ENCODE results near the gene SPACA4.

SPACA4 gene

GRCh38 chr19:48635966-48636858 lies 29.7 kb downstream of the SPACA4 start:
- peak; percentile 51 for DNase-seq

DNA sequence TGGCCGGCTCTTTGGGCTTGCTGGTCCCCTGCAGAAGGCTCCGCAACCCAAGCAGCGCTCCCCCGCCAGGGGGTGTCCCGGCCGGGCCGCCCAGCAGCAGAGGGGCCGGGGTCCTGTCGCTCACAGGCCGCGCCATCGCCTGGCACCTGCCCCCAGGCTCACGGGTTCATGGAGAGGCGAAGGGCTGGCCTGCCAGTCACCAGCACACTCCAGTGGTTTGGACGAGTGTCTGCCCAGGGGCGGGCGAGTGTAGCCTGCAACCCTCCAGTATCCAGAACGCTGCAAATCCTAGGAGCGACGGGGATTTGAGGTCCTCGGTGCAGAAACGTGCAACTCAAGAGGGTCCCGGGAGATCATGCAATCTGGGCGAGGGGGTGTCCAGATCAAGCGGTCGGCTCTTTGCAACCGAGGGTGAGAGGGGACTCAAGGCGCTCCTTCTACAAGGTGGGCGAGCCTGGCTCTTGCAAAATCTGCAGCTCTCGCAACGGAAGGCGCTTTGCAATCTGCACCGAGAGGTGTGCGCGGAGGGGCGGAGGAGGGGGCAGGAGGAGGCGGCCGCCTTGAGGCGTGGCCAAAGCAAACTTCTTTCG lies 30.4 kb downstream of the SPACA4 start, which contains the start of gene DBP:
DBP (minus strand) TSS at position 521 of the 590 bp plus-strand sequence; CDS start at position 136, 385 bp downstream.
- DNase-seq: peak; percentile 28

DNA sequence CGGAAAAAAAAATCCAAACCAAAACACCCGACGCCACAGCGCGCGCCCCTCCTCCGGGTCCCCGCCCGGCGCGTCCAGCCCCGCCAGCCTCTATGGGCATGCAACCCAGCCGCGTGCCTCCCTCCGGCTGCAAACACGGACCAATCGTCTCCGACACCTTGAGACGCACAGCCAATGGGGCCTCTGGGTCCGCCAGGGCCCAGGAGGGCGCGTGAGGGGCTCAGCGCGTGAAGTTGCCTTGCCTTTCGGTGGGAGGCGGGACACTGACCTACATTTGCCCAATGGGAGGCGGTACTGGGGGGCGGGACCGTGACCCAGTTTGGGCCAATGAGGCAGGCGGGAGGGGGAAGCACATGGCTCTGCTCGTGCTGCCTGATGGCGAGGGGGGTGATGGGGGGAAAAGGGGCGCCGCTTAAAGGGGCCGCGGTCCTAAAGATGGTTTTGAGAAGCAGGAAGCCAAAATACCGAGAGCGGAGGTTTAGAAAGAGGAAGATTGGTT lies 31.0 kb downstream of the SPACA4 start:
- peak; percentile 99 for DNase-seq

DNA sequence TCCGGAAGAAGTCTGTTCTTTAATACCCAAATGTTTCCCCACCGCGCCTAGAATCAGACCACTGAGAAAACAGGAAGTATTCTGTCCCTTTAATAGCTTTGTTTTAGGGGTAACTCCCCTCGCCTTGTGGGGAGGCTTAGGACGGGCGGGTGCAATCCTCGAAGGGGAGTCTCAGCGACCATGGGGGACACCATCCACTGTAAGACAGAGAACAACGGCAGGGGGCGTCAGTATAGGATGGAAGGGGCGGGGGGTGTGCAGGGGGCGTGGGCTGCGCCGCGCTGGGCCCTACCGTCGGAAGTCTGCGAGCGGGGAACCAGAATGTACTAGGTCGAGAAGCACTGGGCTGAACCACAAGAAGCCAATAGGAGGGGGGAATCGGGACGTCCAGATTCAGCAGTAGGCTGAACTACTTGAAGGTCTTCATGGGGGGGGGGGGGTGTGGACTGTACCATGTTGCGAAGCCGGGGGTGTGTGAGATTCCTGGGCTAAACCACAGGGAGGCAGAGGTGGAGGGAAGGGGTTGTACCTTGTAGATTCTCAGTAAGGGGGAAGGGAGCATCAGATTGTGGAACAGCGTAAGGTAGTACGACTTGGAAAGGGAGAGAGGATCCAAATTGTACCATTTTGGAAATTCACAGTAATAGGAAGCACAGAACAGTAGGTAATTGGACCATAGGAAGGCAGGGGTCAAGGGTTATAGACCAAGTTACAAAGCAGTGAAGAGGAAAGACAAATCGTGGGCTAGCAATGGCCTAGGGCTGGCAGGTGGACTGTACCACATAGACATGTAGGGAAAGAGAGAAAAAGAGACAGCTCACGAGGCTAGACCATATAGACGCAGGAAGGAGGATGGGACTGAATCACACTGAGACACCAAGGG lies 31.6 kb downstream of the SPACA4 start:
- DNase-seq: peak; percentile 91

DNA sequence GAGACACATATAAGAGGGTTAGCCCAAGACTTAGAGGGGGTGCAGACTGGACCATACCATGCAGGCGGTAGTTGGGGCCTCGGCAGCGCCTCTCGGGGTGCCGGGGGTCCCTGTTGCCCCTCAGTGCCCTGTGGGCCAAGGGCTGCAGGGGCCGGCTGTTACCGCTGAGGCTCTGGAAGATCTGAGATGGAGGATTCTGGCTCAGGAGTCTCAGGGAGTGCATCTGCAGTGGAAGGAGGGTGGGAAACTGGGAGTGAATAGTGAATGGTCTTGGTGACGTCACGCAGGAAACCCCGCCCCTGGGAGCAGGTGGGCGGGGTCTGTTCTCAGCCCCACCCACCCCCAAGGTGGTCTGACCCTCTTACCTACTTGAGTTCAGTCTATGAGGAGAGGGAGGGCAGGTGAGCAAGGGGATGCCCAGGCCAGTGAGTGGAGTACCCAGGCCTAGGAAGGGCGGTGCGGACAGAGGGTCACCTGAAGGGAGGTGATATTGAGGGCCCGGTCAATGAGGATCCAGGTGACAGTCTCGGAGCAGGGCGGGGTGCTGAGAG lies 32.4 kb downstream of the SPACA4 start:
- no peak for DNase-seq

- DNase-seq: no peak
Observed at GRCh38 chr19:48639483-48640375, 33.2 kb downstream of the SPACA4 start.

DNA sequence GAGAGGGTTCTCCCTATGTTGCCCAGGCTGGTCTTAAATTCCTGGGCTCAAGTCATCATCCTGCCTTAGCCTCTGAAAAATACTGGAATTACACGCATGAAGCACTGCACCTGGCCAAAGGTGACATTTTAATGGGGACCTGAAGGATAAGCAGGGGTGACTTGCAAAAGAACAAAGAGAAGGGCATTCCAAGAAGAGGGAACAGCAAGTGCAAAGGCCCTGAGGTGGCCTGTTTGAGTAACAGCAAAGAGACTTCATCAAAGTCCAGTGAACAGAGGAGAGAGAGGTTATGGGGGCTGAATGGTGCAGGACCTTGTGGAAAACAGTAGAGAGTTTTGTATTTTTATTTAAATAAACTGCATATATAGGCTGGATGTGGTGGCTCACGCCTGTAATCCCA lies 35.3 kb downstream of the SPACA4 start:
- no peak for DNase-seq

- no peak for DNase-seq
Observed at GRCh38 chr19:48642862-48643261, 36.3 kb downstream of the SPACA4 start.

- no peak for DNase-seq
Observed at GRCh38 chr19:48644355-48644754, 37.8 kb downstream of the SPACA4 start.

- DNase-seq: peak; percentile 63
Observed at GRCh38 chr19:48644839-48645619, 38.5 kb downstream of the SPACA4 start.

DNA sequence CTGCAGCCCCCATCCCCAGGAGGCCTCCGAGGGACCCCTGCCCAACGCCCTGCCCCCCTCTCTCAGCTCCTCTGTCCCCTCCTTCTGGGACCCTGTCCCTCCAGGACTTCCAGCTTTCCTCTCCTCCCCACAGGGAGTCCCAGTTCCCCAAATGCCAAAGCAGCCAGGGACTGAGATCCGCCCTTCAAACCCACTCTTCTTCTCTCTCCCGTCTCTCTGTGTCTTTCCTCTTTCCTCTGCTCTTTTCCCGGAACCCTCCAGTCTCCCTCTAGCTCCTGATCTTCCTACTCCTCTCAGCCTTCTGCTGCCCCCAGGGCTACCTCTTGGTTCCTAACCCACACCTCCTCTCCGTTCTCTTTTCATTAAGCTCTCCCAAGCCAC lies 39.1 kb downstream of the SPACA4 start:
- no peak for DNase-seq

- DNase-seq: peak; percentile 84
Observed at GRCh38 chr19:48646001-48646721, 39.6 kb downstream of the SPACA4 start, which contains the start of gene CA11. CA11 (minus strand) TSS chr19:48646187; CDS start chr19:48645632, 555 bp downstream.

- DNase-seq: no peak
Observed at GRCh38 chr19:48646722-48647216, 40.2 kb downstream of the SPACA4 start.

DNA sequence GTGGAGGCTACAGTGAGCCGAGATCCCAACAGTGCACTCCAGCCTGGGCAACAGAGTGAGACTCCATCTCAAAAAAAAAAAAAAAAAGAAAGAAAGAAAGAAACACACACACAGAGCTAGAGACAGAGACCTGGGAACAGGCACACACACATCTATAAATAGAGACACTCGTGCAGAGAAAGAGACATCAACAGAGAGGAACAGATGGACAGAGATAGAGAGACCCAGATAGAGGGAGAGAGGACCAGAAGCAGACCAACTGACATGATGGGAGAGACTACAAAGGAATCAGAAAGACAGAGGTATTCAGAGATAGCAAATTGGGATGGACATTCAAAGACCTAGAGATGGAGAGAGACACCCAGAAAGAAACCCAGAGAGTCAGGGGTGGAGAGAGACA lies 41.6 kb downstream of the SPACA4 start:
- DNase-seq: no peak

DNA sequence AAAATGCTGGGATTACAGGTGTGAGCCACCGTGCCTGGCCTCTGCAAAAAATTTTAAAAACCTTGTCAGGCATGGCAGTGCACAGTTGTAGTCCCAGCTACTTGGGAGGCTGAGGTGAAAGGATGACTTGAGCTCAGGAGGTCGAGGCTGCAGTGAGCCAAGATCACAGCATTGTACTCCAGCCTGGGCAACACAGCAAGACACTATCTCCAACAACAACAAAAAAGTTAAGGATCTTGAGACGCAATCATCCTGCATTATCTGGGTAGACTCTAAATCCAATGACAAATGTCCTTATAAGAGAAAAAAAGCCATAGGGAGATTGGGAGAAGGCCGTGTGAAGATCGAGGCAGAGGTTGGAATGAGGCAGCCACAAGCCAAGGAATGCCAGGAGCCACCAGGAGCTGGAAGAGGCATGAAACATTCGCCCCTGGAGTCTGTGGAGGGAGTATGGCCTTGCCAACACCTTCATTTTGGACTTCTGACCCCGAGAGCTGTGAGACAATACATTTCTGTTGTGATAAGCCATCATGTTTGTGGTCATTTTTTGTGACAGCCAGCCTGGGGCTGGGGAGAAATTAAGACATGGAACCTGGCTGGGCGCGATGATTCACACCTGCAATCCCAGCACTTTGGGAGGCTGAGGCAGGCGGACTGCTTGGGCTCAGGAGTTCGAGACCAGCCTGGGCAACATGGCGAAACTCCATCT lies 44.6 kb downstream of the SPACA4 start:
- DNase-seq: no peak

DNA sequence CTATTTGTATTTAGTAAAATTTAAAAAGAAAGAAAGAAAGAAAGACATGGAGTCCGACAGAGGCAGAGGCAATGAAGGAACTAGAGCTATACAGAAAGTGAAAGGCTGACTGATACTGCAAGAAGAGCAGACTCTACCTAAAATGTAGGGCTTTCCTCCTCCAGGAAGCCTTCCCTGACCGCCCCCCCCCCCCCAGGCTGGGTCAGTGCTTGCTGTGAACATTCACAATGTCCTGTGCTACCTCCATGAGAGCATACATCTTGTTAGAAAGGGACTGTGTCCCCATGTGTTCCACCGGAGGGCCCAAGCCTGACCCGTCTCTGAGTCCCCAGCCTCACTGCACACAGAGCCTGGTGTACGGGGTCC lies 45.1 kb downstream of the SPACA4 start:
- DNase-seq: no peak

DNA sequence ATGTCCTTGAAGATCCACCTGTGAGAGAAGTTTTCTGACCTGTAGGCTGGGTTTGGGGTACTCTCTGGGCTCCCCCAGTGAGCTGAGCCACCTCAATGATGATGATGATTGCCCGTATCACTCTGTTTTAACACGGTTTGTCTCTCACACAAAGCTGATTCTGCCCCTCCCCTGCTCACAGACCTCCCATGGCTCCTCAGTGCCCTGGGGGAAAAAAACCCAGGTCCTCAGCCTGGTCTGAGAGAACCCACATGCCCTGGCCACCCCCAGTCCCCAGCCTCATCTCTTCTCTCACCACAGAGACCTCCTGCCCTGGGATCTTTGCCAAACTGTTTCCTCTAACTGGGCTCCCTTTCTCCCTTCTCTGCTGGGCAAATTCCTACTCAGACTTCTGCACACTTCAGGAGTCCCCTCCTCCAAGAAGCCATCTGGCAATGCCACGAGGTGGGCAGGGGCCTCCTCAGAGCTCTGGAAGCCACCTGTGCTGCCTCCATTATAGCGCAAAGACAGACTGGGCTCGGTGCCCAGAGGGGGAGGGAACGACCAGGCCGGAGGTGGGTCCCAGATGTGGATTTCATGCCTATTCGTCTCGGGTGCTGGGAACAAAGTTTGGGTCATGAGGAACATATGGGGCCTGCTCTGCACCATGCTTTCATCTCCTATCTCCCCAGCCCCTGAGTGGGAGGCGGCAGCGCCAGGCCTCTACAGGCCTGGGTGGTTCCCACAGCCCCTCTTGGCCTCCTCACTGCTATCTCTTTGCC lies 47.9 kb downstream of the SPACA4 start:
- peak; percentile 64 for DNase-seq

DNA sequence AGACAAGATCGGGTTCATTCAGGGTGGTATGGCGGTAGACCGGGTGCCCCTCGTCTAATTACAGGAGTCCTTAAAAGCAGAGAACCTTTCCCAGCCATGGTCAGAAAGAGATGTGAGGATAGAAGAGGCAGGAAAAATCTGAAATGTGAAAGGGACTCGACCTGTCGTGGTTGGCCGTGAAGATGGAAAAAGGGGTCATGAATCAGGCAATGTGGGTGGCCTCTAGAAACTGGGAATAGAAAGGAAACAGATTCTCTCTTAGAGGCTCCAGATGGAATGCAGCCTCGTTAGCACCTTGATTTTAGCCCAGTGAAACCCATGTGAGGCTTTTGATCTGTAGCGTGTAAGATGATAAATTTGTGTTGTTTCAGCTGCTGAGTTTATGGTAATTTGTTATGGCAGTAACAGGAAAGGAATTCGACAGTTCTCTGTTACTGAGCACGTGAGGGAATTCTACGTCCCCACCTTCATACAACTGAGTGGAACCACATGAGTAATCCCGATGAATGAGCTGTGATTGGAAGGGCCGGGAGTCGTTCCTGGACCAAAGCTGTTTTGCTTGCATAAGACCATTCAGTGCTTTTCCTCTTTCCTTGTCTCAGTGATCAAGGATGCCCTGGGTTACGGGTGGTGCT lies 50.4 kb downstream of the SPACA4 start:
- no peak for DNase-seq

Data from COR-L47 (cell line).